Keratinocyte (primary cell): ENCODE results near the gene NELL1. TPM values are rescaled to one million over a fixed set of nuclear protein-coding genes. Genes with fewer than 3 reads are reported as not detected.

Source experiments
- DNase-seq: peaks from one replicate; pipeline ENCODE4 v3.0.0-alpha.2; 2011; ENCODE audit warnings: low read depth, missing footprints, low spot score
- FAIRE-seq: peaks from 2 replicates; lab custom pipeline; 2011; peaks lifted over from hg19 to GRCh38; lab: Jason Lieb, UNC
- H2AFZ ChIP-seq: 2 replicates; pipeline ENCODE4 v1.6.0; 2012; ENCODE audit warnings: low read length, control low read depth, inconsistent platforms; ENCODE audit not compliant: control insufficient read depth
- H3K27ac ChIP-seq: 2 replicates; pipeline ENCODE4 v1.5.1; 2011; ENCODE audit warnings: low read length; ENCODE audit not compliant: control insufficient read depth, insufficient read depth
- H3K27me3 ChIP-seq: 3 replicates; pipeline ENCODE4 v1.6.0; 2011; ENCODE audit warnings: low read length; ENCODE audit not compliant: control insufficient read depth, insufficient read depth; ENCODE audit errors: extremely low read depth
- H3K36me3 ChIP-seq, 2 experiments: 2 replicates in 1 of 2; 3 replicates in 1 of 2; pipeline ENCODE4 v1.5.1; 2011; ENCODE audit warnings: low read length in 2 of 2, mild to moderate bottlenecking in 1 of 2; ENCODE audit not compliant: control insufficient read depth in 2 of 2, insufficient read depth in 2 of 2; ENCODE audit errors: extremely low read depth in 1 of 2
- H3K4me1 ChIP-seq: 3 replicates; pipeline ENCODE4 v1.5.1; 2011; ENCODE audit warnings: low read length; ENCODE audit not compliant: control insufficient read depth, insufficient read depth; ENCODE audit errors: extremely low read depth
- H3K4me2 ChIP-seq: 3 replicates; pipeline ENCODE4 v1.6.0; 2011; ENCODE audit warnings: low read depth, low read length; ENCODE audit not compliant: control insufficient read depth, insufficient read depth; ENCODE audit errors: extremely low read depth
- H3K4me3 ChIP-seq, 3 experiments: fragments of 200-600 bp in 1 of 3; sonication (generic) in 1 of 3; 2 replicates in 2 of 3; 3 replicates in 1 of 3; pipeline ENCODE4 v1.5.1; 2011 to 2016; ENCODE audit warnings: low read length in 3 of 3, mild to moderate bottlenecking in 3 of 3, control low read depth in 2 of 3, inconsistent platforms in 1 of 3, low read depth in 1 of 3, mixed read lengths in 1 of 3, mixed run types in 1 of 3, moderate library complexity in 1 of 3; ENCODE audit not compliant: control insufficient read depth in 2 of 3, insufficient read depth in 2 of 3; ENCODE audit errors: extremely low read depth in 1 of 3
- H3K79me2 ChIP-seq: 2 replicates; pipeline ENCODE4 v1.6.0; 2012; ENCODE audit warnings: low read length; ENCODE audit not compliant: control insufficient read depth, insufficient read depth
- H3K9ac ChIP-seq: 3 replicates; pipeline ENCODE4 v1.6.0; 2011; ENCODE audit warnings: low read length; ENCODE audit not compliant: control insufficient read depth, insufficient read depth; ENCODE audit errors: extremely low read depth
- H3K9me1 ChIP-seq: 3 replicates; pipeline ENCODE4 v1.6.0; 2011; ENCODE audit warnings: low read length; ENCODE audit not compliant: control insufficient read depth, insufficient read depth; ENCODE audit errors: extremely low read depth
- H3K9me3 ChIP-seq: 2 replicates; pipeline ENCODE4 v1.5.1; 2012; ENCODE audit warnings: low read depth, low read length; ENCODE audit not compliant: control insufficient read depth
- H4K20me1 ChIP-seq: 3 replicates; pipeline ENCODE4 v1.6.0; 2011; ENCODE audit warnings: low read length; ENCODE audit not compliant: control insufficient read depth, insufficient read depth; ENCODE audit errors: extremely low read depth
- CTCF ChIP-seq, 3 experiments: IDR thresholded peaks in 1 of 3; conservative IDR thresholded peaks in 1 of 3; optimal IDR thresholded peaks in 1 of 3; 2 replicates in 2 of 3; 3 replicates in 1 of 3; pipeline versions ENCODE3 to v1.5.1; 2011; ENCODE audit warnings: low read length in 3 of 3, mild to moderate bottlenecking in 3 of 3, moderate library complexity in 2 of 3, control low read depth in 1 of 3, inconsistent platforms in 1 of 3; ENCODE audit not compliant: insufficient read depth in 2 of 3; ENCODE audit errors: extremely low read depth in 1 of 3
- EZH2 ChIP-seq: IDR thresholded peaks from one replicate; pipeline ENCODE4 v1.6.1; 2012; ENCODE audit warnings: inconsistent platforms, mild to moderate bottlenecking, low read length, moderate library complexity
- dilution Hi-C: fragments of 300-500 bp; cut with MboI; formaldehyde crosslinking; loops from one replicate; pipeline ENCODE4 v1.7.0; 2020; ENCODE audit warnings: low sequenced_read_pairs; ENCODE audit not compliant: extremely low pct_ligation_motif_present
- polyA plus RNA-seq, 5 experiments: library from polyadenylated mRNA; depleted of rRNA in 3 of 5; stranded (reverse) in 3 of 5; stranded (forward) in 1 of 5; unstranded in 1 of 5; fragments of >200 nt; gene quantifications; 1 replicate in 1 of 5; 2 replicates in 3 of 5; 3 replicates in 1 of 5; pipeline versions ENCODE4 v1.2.1 to v1.2.3, GENCODE V29; 2011 to 2012; ENCODE audit warnings: missing spikeins in 2 of 5, low read depth in 1 of 5, low replicate concordance in 1 of 5

NELL1 gene
- polyA plus RNA-seq, 1 donor (not counting 4 experiments of a cell fraction or from before 2014, with no cell fraction given) = not detected

GRCh38 chr11:21121991-21122390, 452.6 kb downstream of the NELL1 start:
- no peaks in the 10 kb centered on the region for H3K9me1 ChIP-seq
- H3K4me2 ChIP-seq = no peak overlapping the region
- H2AFZ ChIP-seq = no peak overlapping the region
- TF ChIP-seq EZH2 (no peak), CTCF (optimal IDR thresholded peaks at IDR 0.05 in 1 of 3, IDR thresholded peaks at IDR 0.05 in 1 of 3, conservative IDR thresholded peaks at IDR 0.05 in 1 of 3; ENCODE audit: extremely low read depth in 1 of 3, insufficient read depth in 2 of 3, low read length in 3 of 3) (no peak)
- no peaks in the 10 kb centered on the region for H4K20me1 ChIP-seq
- H3K9ac ChIP-seq = no peak overlapping the region
- H3K9me3 ChIP-seq = no peaks in the 10 kb centered on the region
- H3K27me3 ChIP-seq = no peaks in the 10 kb centered on the region
- FAIRE-seq (no peak), DNase-seq (no peak)
- dilution Hi-C loops = no loop called here
- H3K27ac ChIP-seq = no peak overlapping the region
- no peaks in the 10 kb centered on the region for H3K4me1 ChIP-seq
- no peaks in the 10 kb centered on the region for H3K36me3 ChIP-seq
- no peak overlapping the region for H3K4me3 ChIP-seq
- no peaks in the 10 kb centered on the region for H3K79me2 ChIP-seq

- no peak for TF ChIP-seq CTCF (optimal IDR thresholded peaks at IDR 0.05 in 1 of 3, IDR thresholded peaks at IDR 0.05 in 1 of 3, conservative IDR thresholded peaks at IDR 0.05 in 1 of 3; ENCODE audit: extremely low read depth in 1 of 3, insufficient read depth in 2 of 3, low read length in 3 of 3)
- no peak for TF ChIP-seq EZH2
- H2AFZ ChIP-seq = no peak overlapping the region
- no peak overlapping the region for H3K4me2 ChIP-seq
- dilution Hi-C loops = no loop called here
- H3K79me2 ChIP-seq = no peaks in the 10 kb centered on the region
- H3K27ac ChIP-seq = no peak overlapping the region
- H3K9ac ChIP-seq = no peak overlapping the region
- H3K9me1 ChIP-seq = no peaks in the 10 kb centered on the region
- no peaks in the 10 kb centered on the region for H3K27me3 ChIP-seq
- H3K36me3 ChIP-seq = no peaks in the 10 kb centered on the region
- FAIRE-seq (no peak), DNase-seq (no peak)
- H3K4me1 ChIP-seq = no peaks in the 10 kb centered on the region
- no peak overlapping the region for H3K4me3 ChIP-seq
- H4K20me1 ChIP-seq = no peaks in the 10 kb centered on the region
- no peaks in the 10 kb centered on the region for H3K9me3 ChIP-seq
These were observed 453.1 kb downstream of the NELL1 start for GRCh38 chr11:21122523-21122922.
